ENCODE data around the gene DOCK7.

- TF ChIP-seq EP300 (IDR thresholded peaks at IDR 0.05), result no peak
- no peak for TF ChIP-seq CTCF (IDR thresholded peaks at IDR 0.05)
- no peak for TF ChIP-seq POLR2A (IDR thresholded peaks at IDR 0.05)
These were observed 16.2 kb downstream of the DOCK7 start for GRCh38 chr1:62672029-62672428.

Measured in ovary (tissue), 3 donors.